Lung (tissue), 12 donors: ENCODE results near the gene RNF126. TPM values are rescaled to one million over a fixed set of nuclear protein-coding genes. Genes with fewer than 3 reads are reported as not detected.

Source experiments
- ATAC-seq: fragments of 200-7000 bp; cut with Tn5 transposase; one replicate; pipeline ENCODE4 v1.9.1; 2020; ENCODE audit warnings: moderate number of reproducible peaks; ENCODE audit not compliant: insufficient read depth, low FRiP score
- DNase-seq, 3 donors: peaks; one replicate each; pipeline ENCODE4 v3.0.0-alpha.2; 2013 to 2017
- H3K27ac ChIP-seq, 2 donors: one replicate each; pipeline ENCODE4 v1.5.1; 2013; ENCODE audit warnings: mild to moderate bottlenecking in 2 of 2, moderate library complexity in 2 of 2, control low read depth in 1 of 2, inconsistent platforms in 1 of 2, low read depth in 1 of 2, low read length in 1 of 2
- H3K27me3 ChIP-seq, 3 donors: one replicate each; pipeline ENCODE4 v1.5.1; 2013; ENCODE audit warnings: low read length in 2 of 3; ENCODE audit not compliant: control insufficient read depth in 3 of 3, insufficient read depth in 3 of 3
- H3K36me3 ChIP-seq, 4 donors: one replicate each; pipeline ENCODE4 v1.5.1; 2013; ENCODE audit warnings: low read length in 4 of 4, mild to moderate bottlenecking in 1 of 4, moderate library complexity in 1 of 4; ENCODE audit not compliant: control insufficient read depth in 4 of 4, insufficient read depth in 4 of 4
- H3K4me1 ChIP-seq, 5 donors: one replicate each; pipeline ENCODE4 v1.5.1; 2013; ENCODE audit warnings: low read length in 5 of 5, mild to moderate bottlenecking in 2 of 5, moderate library complexity in 1 of 5; ENCODE audit not compliant: control insufficient read depth in 5 of 5, insufficient read depth in 5 of 5
- H3K4me3 ChIP-seq: one replicate; pipeline ENCODE4 v1.5.1; 2013; ENCODE audit warnings: mild to moderate bottlenecking, control low read depth, moderate library complexity
- H3K9ac ChIP-seq, 2 donors: one replicate each; pipeline ENCODE4 v1.5.1; 2013; ENCODE audit warnings: low read length in 2 of 2, control low read depth in 1 of 2; ENCODE audit not compliant: insufficient read depth in 1 of 2
- H3K9me3 ChIP-seq, 4 donors: one replicate each; pipeline ENCODE4 v1.5.1; 2013; ENCODE audit warnings: low read length in 3 of 4, mild to moderate bottlenecking in 1 of 4, moderate library complexity in 1 of 4; ENCODE audit not compliant: control insufficient read depth in 4 of 4, insufficient read depth in 3 of 4
- CTCF ChIP-seq: IDR thresholded peaks from 2 replicates; pipeline ENCODE4 v1.5.1; 2012; ENCODE audit warnings: mild to moderate bottlenecking; ENCODE audit errors: control extremely low read depth, extremely low read depth
- WGBS, 2 donors: extraction: QIAGEN DNeasy Blood & Tissue Kit; methylation state at CpG; one replicate each; pipeline ENCODE4 v1.1.7; 2013; 5-methylcytosine and 5-hydroxymethylcytosine counted together
- polyA plus RNA-seq, 2 donors: library from polyadenylated mRNA; stranded (reverse); fragments of 200-250 nt; gene quantifications; one replicate each; pipeline ENCODE4 v1.2.1, GENCODE V29; 2013
- total RNA-seq, 2 donors: library from RNA; depleted of rRNA in 1 of 2; stranded (reverse); fragments of >200 nt in 1 of 2; gene quantifications; one replicate each; pipeline ENCODE4 v1.2.1, GENCODE V29; 2014 to 2021
- donor health status: control.
- donor health status: control.
- donor health status: Bipolar disorder and iron deficiency.
- donor health status: healthy.
- donor health status: DM: yes; HTN: yes; CAD: no.

RNF126 gene
- total and polyA plus RNA-seq, 4 donors: 18.1 to 46.2 (median 37.1) TPM

- Histone ChIP-seq H3K9ac (no peak overlapping the region), H3K36me3 (peaks cover 0 to 64% (median 10%) of the 10 kb centered on the region in 4 donors)
- no peak for DNase-seq
Observed at GRCh38 chr19:646779-647565, 16.0 kb downstream of the RNF126 start.

GRCh38 chr19:645912-646778, 16.9 kb downstream of the RNF126 start:
- Histone ChIP-seq H3K4me3 (no peak overlapping the region), H3K4me1 (no peaks in the 10 kb centered on the region), H3K9ac (no peak overlapping the region), H3K36me3 (peaks cover 0 to 56% (median 8%) of the 10 kb centered on the region in 4 donors), H3K9me3 (no peaks in the 10 kb centered on the region), H3K27ac (no peak overlapping the region), H3K27me3 (no peaks in the 10 kb centered on the region)
- WGBS, 2 donors: 92 to 94% methylated on average over 62 of the region's 62 CpGs
- TF ChIP-seq CTCF: no peak
- DNase-seq (no peak), ATAC-seq (no peak)

More at GRCh38 chr19:646779-647565, 16.0 kb downstream of the RNF126 start:
- Histone ChIP-seq H3K4me3 (no peak overlapping the region), H3K9me3 (no peaks in the 10 kb centered on the region), H3K4me1 (no peaks in the 10 kb centered on the region), H3K27ac (no peak overlapping the region), H3K27me3 (no peaks in the 10 kb centered on the region)
- TF ChIP-seq CTCF: no peak
- 94 to 95% methylated on average over 48 of the region's 48 CpGs for WGBS, 2 donors
- ATAC-seq: no peak

- Histone ChIP-seq H3K4me3 (no peak overlapping the region), H3K36me3 (peaks cover 0 to 49% (median 8%) of the 10 kb centered on the region in 4 donors), H3K4me1 (no peaks in the 10 kb centered on the region), H3K9ac (no peak overlapping the region), H3K27ac (no peak overlapping the region), H3K9me3 (no peaks in the 10 kb centered on the region), H3K27me3 (no peaks in the 10 kb centered on the region)
- ATAC-seq (no peak), DNase-seq (no peak)
- WGBS, 2 donors: 81 to 94% methylated on average over 14 of the region's 14 CpGs
- no peak for TF ChIP-seq CTCF
Observed at GRCh38 chr19:644789-645188, 18.2 kb downstream of the RNF126 start.
